RWPE2 (cell line): Measurements from ENCODE around the gene LAMA1.

Experiments
- ATAC-seq: fragments of 200-7000 bp; cut with Tn5 transposase; 3 replicates; pipeline ENCODE4 v1.9.1; 2021; ENCODE audit warnings: low read depth
- DNase-seq: peaks from one replicate; pipeline ENCODE4 v3.0.0-alpha.2; 2020; ENCODE audit warnings: low spot score
- H3K27ac ChIP-seq: fragments of 450-650 bp; 2 replicates; pipeline ENCODE4 v1.5.1; 2017; ENCODE audit warnings: mild to moderate bottlenecking; ENCODE audit not compliant: poor library complexity, severe bottlenecking
- H3K27me3 ChIP-seq: fragments of 250-450 bp; sonication (Bioruptor Pico); 2 replicates; pipeline ENCODE4 v1.5.1; 2021; ENCODE audit warnings: mild to moderate bottlenecking, moderate library complexity; ENCODE audit not compliant: insufficient read depth, poor library complexity, severe bottlenecking
- H3K36me3 ChIP-seq: fragments of 250-450 bp; sonication (Bioruptor Pico); 2 replicates; pipeline ENCODE4 v1.5.1; 2020; ENCODE audit warnings: low read depth, mild to moderate bottlenecking, moderate library complexity
- H3K4me1 ChIP-seq: fragments of 250-450 bp; sonication (Bioruptor Pico); 2 replicates; pipeline ENCODE4 v1.5.1; 2021; ENCODE audit warnings: mild to moderate bottlenecking, moderate library complexity; ENCODE audit not compliant: insufficient read depth, poor library complexity, severe bottlenecking
- H3K4me3 ChIP-seq: fragments of 250-450 bp; sonication (Bioruptor Pico); 2 replicates; pipeline ENCODE4 v1.5.1; 2021; ENCODE audit warnings: mild to moderate bottlenecking, moderate library complexity; ENCODE audit not compliant: severe bottlenecking
- H3K9me3 ChIP-seq: fragments of 250-450 bp; sonication (Bioruptor Pico); 2 replicates; pipeline ENCODE4 v1.5.1; 2021; ENCODE audit warnings: mild to moderate bottlenecking, moderate library complexity; ENCODE audit not compliant: severe bottlenecking
- TF ChIP-seq, protein P1 (sequence below): fragments of 450-650 bp; IDR thresholded peaks from one replicate; pipeline ENCODE4 v1.5.1; 2017; ENCODE audit warnings: mild to moderate bottlenecking, moderate library complexity; ENCODE audit not compliant: poor library complexity, severe bottlenecking

The LAMA1 gene, protein sequence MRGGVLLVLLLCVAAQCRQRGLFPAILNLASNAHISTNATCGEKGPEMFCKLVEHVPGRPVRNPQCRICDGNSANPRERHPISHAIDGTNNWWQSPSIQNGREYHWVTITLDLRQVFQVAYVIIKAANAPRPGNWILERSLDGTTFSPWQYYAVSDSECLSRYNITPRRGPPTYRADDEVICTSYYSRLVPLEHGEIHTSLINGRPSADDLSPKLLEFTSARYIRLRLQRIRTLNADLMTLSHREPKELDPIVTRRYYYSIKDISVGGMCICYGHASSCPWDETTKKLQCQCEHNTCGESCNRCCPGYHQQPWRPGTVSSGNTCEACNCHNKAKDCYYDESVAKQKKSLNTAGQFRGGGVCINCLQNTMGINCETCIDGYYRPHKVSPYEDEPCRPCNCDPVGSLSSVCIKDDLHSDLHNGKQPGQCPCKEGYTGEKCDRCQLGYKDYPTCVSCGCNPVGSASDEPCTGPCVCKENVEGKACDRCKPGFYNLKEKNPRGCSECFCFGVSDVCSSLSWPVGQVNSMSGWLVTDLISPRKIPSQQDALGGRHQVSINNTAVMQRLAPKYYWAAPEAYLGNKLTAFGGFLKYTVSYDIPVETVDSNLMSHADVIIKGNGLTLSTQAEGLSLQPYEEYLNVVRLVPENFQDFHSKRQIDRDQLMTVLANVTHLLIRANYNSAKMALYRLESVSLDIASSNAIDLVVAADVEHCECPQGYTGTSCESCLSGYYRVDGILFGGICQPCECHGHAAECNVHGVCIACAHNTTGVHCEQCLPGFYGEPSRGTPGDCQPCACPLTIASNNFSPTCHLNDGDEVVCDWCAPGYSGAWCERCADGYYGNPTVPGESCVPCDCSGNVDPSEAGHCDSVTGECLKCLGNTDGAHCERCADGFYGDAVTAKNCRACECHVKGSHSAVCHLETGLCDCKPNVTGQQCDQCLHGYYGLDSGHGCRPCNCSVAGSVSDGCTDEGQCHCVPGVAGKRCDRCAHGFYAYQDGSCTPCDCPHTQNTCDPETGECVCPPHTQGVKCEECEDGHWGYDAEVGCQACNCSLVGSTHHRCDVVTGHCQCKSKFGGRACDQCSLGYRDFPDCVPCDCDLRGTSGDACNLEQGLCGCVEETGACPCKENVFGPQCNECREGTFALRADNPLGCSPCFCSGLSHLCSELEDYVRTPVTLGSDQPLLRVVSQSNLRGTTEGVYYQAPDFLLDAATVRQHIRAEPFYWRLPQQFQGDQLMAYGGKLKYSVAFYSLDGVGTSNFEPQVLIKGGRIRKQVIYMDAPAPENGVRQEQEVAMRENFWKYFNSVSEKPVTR (N-terminal part only)

DNA sequence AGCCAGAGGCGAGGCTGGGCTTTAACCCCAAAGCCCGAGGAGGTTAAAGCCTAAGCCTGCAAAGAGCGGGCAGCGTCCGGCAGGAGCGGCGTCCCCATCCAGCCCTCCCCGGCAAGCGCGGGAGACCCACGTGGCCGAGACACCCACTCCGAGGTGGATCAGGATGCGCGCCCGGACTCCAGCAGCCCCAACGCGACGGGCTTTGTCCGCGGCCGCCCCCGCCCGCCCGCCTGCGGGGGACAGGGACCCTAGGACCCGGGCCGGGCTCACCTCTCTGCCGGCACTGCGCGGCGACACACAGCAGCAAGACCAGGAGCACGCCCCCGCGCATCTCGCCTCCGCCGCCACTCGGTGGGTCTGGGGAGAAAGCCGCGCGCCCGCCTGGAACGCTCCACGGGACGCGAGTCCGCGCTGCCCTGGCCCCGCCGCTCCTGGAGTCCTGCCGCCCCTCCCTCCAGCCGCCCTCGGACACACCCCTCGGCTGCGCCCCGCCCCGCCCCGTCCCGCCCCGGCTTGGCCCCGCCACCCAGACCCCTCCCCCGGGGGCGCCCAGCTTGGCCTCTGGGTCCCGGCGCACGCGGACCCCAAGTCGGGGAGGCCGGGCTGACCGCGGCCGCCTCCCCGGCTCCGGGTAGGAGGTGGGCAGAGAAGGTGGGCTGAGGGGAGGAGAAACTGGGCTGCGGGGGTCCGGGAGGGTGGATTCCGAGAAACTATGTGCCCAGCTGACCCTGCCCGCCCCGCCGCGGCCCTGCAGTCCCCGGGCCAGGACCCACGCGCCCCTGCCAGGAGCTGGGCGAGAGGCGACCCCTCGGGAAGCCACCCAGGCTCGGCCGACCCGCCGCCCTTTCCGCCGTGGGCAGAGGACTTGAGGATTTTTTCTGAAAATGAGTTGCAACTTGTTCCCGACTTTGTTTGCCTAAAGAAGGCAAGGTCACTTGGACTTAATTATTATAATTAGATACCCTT is at the start of gene LAMA1:
Gene LAMA1 (minus strand): TSS at position 408 of the 966 bp plus-strand sequence. CDS start 77 bp downstream, at position 331.
- TF ChIP-seq, protein P1, sequence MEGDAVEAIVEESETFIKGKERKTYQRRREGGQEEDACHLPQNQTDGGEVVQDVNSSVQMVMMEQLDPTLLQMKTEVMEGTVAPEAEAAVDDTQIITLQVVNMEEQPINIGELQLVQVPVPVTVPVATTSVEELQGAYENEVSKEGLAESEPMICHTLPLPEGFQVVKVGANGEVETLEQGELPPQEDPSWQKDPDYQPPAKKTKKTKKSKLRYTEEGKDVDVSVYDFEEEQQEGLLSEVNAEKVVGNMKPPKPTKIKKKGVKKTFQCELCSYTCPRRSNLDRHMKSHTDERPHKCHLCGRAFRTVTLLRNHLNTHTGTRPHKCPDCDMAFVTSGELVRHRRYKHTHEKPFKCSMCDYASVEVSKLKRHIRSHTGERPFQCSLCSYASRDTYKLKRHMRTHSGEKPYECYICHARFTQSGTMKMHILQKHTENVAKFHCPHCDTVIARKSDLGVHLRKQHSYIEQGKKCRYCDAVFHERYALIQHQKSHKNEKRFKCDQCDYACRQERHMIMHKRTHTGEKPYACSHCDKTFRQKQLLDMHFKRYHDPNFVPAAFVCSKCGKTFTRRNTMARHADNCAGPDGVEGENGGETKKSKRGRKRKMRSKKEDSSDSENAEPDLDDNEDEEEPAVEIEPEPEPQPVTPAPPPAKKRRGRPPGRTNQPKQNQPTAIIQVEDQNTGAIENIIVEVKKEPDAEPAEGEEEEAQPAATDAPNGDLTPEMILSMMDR = no peak
- H3K9me3 ChIP-seq = no peaks in the 10 kb centered on the region
- DNase-seq (no peak), ATAC-seq (peak; percentile 72)
- H3K36me3 ChIP-seq = no peaks in the 10 kb centered on the region
- H3K27me3 ChIP-seq = peaks cover 32% of the 10 kb centered on the region
- no peaks in the 10 kb centered on the region for H3K4me1 ChIP-seq
- no peak within 1 kb of the TSS for H3K27ac ChIP-seq
- H3K4me3 ChIP-seq = peak within 1 kb of the TSS; percentile 37

DNA sequence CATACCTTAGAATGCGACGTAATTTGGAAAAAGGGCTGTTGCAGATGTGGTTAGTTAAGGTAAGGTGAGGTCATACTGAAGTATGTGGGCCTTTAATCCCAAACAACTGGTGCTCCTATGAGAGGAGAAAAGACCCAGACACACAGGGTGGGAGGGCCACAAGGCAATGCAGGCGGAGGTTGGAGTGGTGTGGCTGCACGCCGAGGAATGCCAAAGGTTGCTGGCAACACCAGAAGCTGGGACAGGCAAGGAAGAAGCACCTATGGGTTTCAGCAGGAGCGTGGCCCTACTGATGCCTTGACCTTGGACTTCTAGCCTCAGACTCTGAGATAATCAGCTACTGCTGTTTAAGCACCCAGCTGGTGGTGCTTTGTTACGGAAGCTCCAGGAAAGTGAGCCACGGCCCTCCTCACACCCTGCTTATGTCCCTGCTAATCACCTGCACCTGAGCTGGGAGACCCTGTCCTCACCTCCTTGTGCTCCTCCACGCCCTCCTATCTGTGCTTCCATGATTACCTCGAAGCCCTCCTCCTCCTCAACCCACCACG is 48.3 kb upstream of the LAMA1 start:
- DNase-seq = no peak
- Histone ChIP-seq H3K36me3 (no peaks in the 10 kb centered on the region), H3K27ac (no peak overlapping the region), H3K27me3 (no peaks in the 10 kb centered on the region), H3K4me3 (no peak overlapping the region), H3K9me3 (no peaks in the 10 kb centered on the region), H3K4me1 (no peaks in the 10 kb centered on the region)
- TF ChIP-seq, protein P1 = no peak
- no peak for ATAC-seq

DNA sequence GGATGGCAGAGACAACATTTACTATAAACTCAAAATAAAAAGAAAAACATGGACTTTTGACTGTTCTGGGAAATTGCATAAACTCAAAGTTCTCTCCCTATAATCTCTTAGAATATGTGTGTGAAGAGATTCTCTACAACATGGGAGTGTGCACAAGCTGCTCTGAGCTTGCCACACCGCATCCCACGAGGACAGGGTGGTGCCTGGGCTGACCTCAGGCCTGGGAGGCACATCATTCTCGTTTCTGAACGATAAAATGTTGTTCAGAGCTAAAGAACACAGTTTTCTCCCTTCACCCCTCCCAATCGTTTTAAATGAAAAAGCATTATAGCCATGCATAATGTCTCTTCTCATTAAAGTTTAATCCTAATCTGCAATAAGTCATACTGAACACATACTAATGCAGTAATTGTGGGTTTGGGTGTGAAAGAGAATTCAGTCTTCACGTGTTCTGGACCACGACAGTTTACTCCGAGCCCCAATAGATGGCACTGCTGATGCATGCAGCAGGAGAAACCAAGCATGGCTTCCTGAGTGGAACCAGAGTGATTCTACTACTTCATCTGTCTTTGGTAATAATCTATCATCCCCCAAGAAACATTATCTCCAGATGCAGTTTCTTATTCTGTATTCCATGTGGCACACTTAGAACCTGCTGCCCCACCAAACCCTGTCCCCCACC is 46.9 kb upstream of the LAMA1 start:
- Histone ChIP-seq H3K36me3 (no peaks in the 10 kb centered on the region), H3K4me1 (no peaks in the 10 kb centered on the region), H3K27ac (no peak overlapping the region), H3K4me3 (no peak overlapping the region), H3K9me3 (no peaks in the 10 kb centered on the region), H3K27me3 (no peaks in the 10 kb centered on the region)
- TF ChIP-seq, protein P1 = peak; percentile 49
- ATAC-seq (no peak), DNase-seq (no peak)
